ENCODE data around the gene LONP2. TPM values are rescaled to one million over a fixed set of nuclear protein-coding genes. Genes with fewer than 3 reads are reported as not detected.

LONP2 gene
- total and polyA plus RNA-seq, 2 experiments from 2014 or later: 12.4 to 25.2 TPM

- peaks cover under 1% of the 10 kb centered on the region; the same call in 1 of the 2 replicates for H3F3A ChIP-seq (replicated peaks; ENCODE audit: low read depth)
- no peak overlapping the region for H3K27ac ChIP-seq (ENCODE audit: low read depth)
- Mint-ChIP-seq H3K4me3 (no peak overlapping the region), H3K9me3 (no peaks in the 10 kb centered on the region), H3K27ac (no peak overlapping the region; the same call in 1 of the 2 replicates), H3K4me1 (peaks cover 6% of the 10 kb centered on the region; the same call in 1 of the 3 replicates), H3K27me3 (ENCODE audit: insufficient read depth, low read depth, poor library complexity) (no peaks in the 10 kb centered on the region), H3K36me3 (ENCODE audit: low read depth) (peaks cover 3% of the 10 kb centered on the region; the same call in 1 of the 3 replicates)
- DNase-seq (ENCODE audit: low spot score) (no peak), ATAC-seq (no peak)
- no peaks in the 10 kb centered on the region for H3K9me2 ChIP-seq (ENCODE audit: insufficient read depth)
- H2AFZ ChIP-seq: no peak overlapping the region
- no peak overlapping the region for H3K4me3 ChIP-seq
- 0 out of 2 replicates have a peak, but pooled peaks cover 5% of the 10 kb centered on the region for H3K4me1 ChIP-seq (ENCODE audit: insufficient read depth)
- H3K27me3 ChIP-seq (ENCODE audit: insufficient read depth): no peaks in the 10 kb centered on the region
- H3K79me2 ChIP-seq (replicated peaks; ENCODE audit: insufficient read depth): no peaks in the 10 kb centered on the region
- H3K4me2 ChIP-seq: no peak overlapping the region
- no peaks in the 10 kb centered on the region for H4K20me1 ChIP-seq (replicated peaks; ENCODE audit: insufficient read depth)
- TF ChIP-seq STAT1 (IDR thresholded peaks at IDR 0.05; ENCODE audit: unreplicated experiment): no peak
- no peak for TF ChIP-seq EZH2 (IDR thresholded peaks at IDR 0.05; ENCODE audit: low read depth, unreplicated experiment)
- TF ChIP-seq ZNF114 (CRISPR knock-in tag; IDR thresholded peaks at IDR 0.05): no peak
- no peak for TF ChIP-seq ZNF331 (CRISPR knock-in tag; IDR thresholded peaks at IDR 0.05; ENCODE audit: low read depth)
- TF ChIP-seq, protein P1, sequence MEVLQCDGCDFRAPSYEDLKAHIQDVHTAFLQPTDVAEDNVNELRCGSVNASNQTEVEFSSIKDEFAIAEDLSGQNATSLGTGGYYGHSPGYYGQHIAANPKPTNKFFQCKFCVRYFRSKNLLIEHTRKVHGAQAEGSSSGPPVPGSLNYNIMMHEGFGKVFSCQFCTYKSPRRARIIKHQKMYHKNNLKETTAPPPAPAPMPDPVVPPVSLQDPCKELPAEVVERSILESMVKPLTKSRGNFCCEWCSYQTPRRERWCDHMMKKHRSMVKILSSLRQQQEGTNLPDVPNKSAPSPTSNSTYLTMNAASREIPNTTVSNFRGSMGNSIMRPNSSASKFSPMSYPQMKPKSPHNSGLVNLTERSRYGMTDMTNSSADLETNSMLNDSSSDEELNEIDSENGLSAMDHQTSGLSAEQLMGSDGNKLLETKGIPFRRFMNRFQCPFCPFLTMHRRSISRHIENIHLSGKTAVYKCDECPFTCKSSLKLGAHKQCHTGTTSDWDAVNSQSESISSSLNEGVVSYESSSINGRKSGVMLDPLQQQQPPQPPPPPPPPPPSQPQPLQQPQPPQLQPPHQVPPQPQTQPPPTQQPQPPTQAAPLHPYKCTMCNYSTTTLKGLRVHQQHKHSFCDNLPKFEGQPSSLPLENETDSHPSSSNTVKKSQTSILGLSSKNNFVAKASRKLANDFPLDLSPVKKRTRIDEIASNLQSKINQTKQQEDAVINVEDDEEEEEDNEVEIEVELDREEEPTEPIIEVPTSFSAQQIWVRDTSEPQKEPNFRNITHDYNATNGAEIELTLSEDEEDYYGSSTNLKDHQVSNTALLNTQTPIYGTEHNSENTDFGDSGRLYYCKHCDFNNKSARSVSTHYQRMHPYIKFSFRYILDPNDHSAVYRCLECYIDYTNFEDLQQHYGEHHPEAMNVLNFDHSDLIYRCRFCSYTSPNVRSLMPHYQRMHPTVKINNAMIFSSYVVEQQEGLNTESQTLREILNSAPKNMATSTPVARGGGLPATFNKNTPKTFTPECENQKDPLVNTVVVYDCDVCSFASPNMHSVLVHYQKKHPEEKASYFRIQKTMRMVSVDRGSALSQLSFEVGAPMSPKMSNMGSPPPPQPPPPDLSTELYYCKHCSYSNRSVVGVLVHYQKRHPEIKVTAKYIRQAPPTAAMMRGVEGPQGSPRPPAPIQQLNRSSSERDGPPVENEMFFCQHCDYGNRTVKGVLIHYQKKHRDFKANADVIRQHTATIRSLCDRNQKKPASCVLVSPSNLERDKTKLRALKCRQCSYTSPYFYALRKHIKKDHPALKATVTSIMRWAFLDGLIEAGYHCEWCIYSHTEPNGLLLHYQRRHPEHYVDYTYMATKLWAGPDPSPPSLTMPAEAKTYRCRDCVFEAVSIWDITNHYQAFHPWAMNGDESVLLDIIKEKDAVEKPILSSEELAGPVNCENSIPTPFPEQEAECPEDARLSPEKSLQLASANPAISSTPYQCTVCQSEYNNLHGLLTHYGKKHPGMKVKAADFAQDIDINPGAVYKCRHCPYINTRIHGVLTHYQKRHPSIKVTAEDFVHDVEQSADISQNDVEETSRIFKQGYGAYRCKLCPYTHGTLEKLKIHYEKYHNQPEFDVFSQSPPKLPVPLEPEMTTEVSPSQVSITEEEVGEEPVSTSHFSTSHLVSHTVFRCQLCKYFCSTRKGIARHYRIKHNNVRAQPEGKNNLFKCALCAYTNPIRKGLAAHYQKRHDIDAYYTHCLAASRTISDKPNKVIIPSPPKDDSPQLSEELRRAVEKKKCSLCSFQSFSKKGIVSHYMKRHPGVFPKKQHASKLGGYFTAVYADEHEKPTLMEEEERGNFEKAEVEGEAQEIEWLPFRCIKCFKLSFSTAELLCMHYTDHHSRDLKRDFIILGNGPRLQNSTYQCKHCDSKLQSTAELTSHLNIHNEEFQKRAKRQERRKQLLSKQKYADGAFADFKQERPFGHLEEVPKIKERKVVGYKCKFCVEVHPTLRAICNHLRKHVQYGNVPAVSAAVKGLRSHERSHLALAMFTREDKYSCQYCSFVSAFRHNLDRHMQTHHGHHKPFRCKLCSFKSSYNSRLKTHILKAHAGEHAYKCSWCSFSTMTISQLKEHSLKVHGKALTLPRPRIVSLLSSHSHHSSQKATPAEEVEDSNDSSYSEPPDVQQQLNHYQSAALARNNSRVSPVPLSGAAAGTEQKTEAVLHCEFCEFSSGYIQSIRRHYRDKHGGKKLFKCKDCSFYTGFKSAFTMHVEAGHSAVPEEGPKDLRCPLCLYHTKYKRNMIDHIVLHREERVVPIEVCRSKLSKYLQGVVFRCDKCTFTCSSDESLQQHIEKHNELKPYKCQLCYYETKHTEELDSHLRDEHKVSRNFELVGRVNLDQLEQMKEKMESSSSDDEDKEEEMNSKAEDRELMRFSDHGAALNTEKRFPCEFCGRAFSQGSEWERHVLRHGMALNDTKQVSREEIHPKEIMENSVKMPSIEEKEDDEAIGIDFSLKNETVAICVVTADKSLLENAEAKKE (CRISPR knock-in tag; IDR thresholded peaks at IDR 0.05): no peak
- TF ChIP-seq NANOG (IDR thresholded peaks at IDR 0.05; ENCODE audit: borderline replicate concordance): no peak
- TF ChIP-seq, protein P2, sequence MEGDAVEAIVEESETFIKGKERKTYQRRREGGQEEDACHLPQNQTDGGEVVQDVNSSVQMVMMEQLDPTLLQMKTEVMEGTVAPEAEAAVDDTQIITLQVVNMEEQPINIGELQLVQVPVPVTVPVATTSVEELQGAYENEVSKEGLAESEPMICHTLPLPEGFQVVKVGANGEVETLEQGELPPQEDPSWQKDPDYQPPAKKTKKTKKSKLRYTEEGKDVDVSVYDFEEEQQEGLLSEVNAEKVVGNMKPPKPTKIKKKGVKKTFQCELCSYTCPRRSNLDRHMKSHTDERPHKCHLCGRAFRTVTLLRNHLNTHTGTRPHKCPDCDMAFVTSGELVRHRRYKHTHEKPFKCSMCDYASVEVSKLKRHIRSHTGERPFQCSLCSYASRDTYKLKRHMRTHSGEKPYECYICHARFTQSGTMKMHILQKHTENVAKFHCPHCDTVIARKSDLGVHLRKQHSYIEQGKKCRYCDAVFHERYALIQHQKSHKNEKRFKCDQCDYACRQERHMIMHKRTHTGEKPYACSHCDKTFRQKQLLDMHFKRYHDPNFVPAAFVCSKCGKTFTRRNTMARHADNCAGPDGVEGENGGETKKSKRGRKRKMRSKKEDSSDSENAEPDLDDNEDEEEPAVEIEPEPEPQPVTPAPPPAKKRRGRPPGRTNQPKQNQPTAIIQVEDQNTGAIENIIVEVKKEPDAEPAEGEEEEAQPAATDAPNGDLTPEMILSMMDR (conservative IDR thresholded peaks at IDR 0.05; ENCODE audit: low read depth in 2 of 2): no peak
- no peak for TF ChIP-seq ETS1 (IDR thresholded peaks at IDR 0.05)
- TF ChIP-seq POLR2AphosphoS5 (IDR thresholded peaks at IDR 0.05; ENCODE audit: low read depth): no peak
- TF ChIP-seq REST (IDR thresholded peaks at IDR 0.05; ENCODE audit: unreplicated experiment): no peak
- TF ChIP-seq EZH2phosphoT487 (IDR thresholded peaks at IDR 0.05; ENCODE audit: unreplicated experiment): no peak
- no peak for TF ChIP-seq JUNB (IDR thresholded peaks at IDR 0.05; ENCODE audit: unreplicated experiment)
- no peak for TF ChIP-seq CREB1 (CRISPR knock-in tag; IDR thresholded peaks at IDR 0.05; ENCODE audit: low read depth)
- no peaks in the 10 kb centered on the region for H3K36me3 ChIP-seq (ENCODE audit: insufficient read depth)
These were observed 80.0 kb downstream of the LONP2 start for GRCh38 chr16:48323783-48324775.

Data from GM23338 (cell line).